ENCODE data around the gene CCL1. TPM values are rescaled to one million over a fixed set of nuclear protein-coding genes. Genes with fewer than 3 reads are reported as not detected.

Gene CCL1
- total RNA-seq, 1 donor from 2014 or later, result not detected

DNA sequence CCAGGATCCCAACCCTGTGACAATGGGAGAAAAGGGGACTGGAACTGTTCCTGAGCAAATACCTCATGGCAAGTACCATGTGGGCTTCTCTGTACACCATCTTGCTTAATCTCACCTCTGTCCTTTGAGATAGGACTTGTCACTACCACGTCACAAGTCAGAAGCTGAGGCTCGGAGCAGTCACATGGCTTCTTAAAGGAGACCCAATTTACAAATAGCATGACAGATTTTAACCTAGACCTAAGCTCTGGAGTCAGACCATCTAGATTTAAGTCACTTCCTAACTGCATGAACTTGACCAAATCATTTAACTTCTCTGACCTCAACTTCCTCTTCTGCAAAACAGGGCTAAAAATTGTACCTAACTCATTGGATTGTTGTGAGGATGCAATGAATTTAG, 36.0 kb upstream of the CCL1 start:
- peaks cover 31% of the 10 kb centered on the region for H3K27me3 Mint-ChIP-seq (ENCODE audit: low read depth)
- H3K27ac Mint-ChIP-seq (ENCODE audit: unreplicated experiment), result no peak overlapping the region
- DNase-seq (ENCODE audit: low spot score), result no peak
- H3K9me3 Mint-ChIP-seq (ENCODE audit: low read depth), result no peaks in the 10 kb centered on the region
- H3K4me1 Mint-ChIP-seq (ENCODE audit: low read depth), result no peaks in the 10 kb centered on the region
- H3K36me3 Mint-ChIP-seq (ENCODE audit: low read depth), result no peaks in the 10 kb centered on the region
- H3K4me3 Mint-ChIP-seq (ENCODE audit: unreplicated experiment), result no peak overlapping the region
- TF ChIP-seq, protein P1, sequence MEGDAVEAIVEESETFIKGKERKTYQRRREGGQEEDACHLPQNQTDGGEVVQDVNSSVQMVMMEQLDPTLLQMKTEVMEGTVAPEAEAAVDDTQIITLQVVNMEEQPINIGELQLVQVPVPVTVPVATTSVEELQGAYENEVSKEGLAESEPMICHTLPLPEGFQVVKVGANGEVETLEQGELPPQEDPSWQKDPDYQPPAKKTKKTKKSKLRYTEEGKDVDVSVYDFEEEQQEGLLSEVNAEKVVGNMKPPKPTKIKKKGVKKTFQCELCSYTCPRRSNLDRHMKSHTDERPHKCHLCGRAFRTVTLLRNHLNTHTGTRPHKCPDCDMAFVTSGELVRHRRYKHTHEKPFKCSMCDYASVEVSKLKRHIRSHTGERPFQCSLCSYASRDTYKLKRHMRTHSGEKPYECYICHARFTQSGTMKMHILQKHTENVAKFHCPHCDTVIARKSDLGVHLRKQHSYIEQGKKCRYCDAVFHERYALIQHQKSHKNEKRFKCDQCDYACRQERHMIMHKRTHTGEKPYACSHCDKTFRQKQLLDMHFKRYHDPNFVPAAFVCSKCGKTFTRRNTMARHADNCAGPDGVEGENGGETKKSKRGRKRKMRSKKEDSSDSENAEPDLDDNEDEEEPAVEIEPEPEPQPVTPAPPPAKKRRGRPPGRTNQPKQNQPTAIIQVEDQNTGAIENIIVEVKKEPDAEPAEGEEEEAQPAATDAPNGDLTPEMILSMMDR (IDR thresholded peaks at IDR 0.05), result no peak

DNA sequence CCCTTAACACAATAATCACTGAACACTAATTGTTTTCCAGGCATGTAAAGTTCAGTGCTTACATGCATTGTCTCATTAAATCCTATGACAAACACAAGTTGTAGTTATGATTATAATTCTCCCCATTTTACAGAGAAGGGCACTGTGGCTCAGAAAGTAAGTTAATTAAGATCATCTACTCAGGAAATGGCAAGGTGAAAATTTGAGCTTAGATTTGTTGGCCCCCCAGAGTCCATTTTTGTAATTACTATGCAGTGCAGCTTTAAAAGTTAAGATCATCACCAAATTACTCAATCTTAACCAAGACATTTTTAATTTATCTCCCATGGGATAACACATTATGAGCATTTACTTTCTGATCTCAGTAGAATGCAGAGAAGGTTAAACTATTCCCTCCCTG, 34.2 kb upstream of the CCL1 start:
- Mint-ChIP-seq H3K36me3 (ENCODE audit: low read depth) (no peaks in the 10 kb centered on the region), H3K9me3 (ENCODE audit: low read depth) (no peaks in the 10 kb centered on the region), H3K27me3 (ENCODE audit: low read depth) (peaks cover 32% of the 10 kb centered on the region), H3K27ac (ENCODE audit: unreplicated experiment) (no peak overlapping the region), H3K4me1 (ENCODE audit: low read depth) (no peaks in the 10 kb centered on the region), H3K4me3 (ENCODE audit: unreplicated experiment) (no peak overlapping the region)
- DNase-seq (ENCODE audit: low spot score), result no peak
- TF ChIP-seq, protein P1 (IDR thresholded peaks at IDR 0.05), result no peak

DNA sequence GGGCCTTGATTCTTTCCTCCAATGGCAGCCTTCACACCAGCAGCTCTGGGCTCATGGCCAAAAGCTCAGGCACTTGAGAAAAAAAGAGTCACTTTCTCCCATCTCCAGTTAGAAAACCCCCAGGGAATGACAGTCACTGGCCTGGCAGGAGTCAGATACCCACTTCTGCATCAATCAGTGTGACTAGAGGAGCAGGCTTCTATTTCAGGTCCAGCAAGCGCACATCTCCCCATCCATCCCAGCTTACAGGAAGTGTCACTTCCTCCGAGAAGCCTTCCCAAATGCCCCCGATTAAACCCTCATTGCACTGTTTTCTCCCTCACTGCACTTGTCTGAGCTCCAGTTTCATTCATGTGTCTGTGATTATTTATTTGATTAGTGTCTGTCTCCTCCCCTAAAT, 30.4 kb upstream of the CCL1 start:
- Mint-ChIP-seq H3K4me3 (ENCODE audit: unreplicated experiment) (no peak overlapping the region), H3K27ac (ENCODE audit: unreplicated experiment) (no peak overlapping the region), H3K4me1 (ENCODE audit: low read depth) (no peaks in the 10 kb centered on the region), H3K27me3 (ENCODE audit: low read depth) (peaks cover 24% of the 10 kb centered on the region), H3K36me3 (ENCODE audit: low read depth) (no peaks in the 10 kb centered on the region), H3K9me3 (ENCODE audit: low read depth) (no peaks in the 10 kb centered on the region)
- TF ChIP-seq, protein P1 (IDR thresholded peaks at IDR 0.05), result no peak
- DNase-seq (ENCODE audit: low spot score), result no peak

DNA sequence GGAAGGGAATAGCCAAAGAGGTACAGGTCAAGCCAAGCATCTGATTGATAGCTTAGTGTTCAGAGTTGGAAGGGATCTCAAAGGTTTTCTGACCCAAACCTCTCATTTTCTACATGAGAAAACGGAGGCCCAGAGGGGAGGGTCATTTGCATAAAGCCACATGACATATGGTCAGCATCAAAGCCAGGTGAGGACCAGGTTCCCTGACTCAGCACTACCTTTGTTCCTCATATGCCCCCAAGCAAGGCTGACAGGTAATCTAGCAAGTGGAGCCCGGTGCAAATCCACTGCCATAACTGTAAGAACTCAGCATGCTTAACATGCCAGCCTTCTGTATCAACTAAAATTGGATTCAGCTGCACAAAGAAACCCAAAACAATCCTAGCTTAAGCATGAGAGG, 28.2 kb upstream of the CCL1 start:
- Mint-ChIP-seq H3K27me3 (ENCODE audit: low read depth) (peaks cover 13% of the 10 kb centered on the region), H3K4me3 (ENCODE audit: unreplicated experiment) (no peak overlapping the region), H3K36me3 (ENCODE audit: low read depth) (no peaks in the 10 kb centered on the region), H3K9me3 (ENCODE audit: low read depth) (no peaks in the 10 kb centered on the region), H3K27ac (ENCODE audit: unreplicated experiment) (no peak overlapping the region), H3K4me1 (ENCODE audit: low read depth) (peaks cover 6% of the 10 kb centered on the region)
- no peak for DNase-seq (ENCODE audit: low spot score)
- TF ChIP-seq, protein P1 (IDR thresholded peaks at IDR 0.05), result no peak

DNA sequence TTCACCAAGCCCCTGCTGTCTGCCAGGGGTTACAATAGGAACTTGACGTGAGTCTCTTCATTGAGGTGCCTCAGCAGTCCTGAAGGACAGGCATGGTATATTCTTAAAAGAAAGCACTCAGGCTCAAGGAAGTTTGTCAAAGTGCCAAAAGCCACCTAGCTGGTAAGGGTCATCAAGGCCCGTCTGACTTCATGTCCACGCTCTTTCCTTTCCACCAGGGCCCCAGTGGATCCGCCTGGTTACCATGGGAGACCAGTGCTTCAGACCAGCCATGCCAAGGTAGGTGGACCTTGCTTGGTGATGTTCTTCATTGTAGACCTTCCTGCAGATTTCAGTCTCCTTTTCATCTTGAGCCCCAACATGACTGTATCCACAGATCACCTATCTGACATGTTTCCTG, 27.6 kb upstream of the CCL1 start:
- H3K27ac Mint-ChIP-seq (ENCODE audit: unreplicated experiment), result no peak overlapping the region
- no peak overlapping the region for H3K4me3 Mint-ChIP-seq (ENCODE audit: unreplicated experiment)
- no peaks in the 10 kb centered on the region for H3K9me3 Mint-ChIP-seq (ENCODE audit: low read depth)
- peaks cover 13% of the 10 kb centered on the region for H3K27me3 Mint-ChIP-seq (ENCODE audit: low read depth)
- H3K36me3 Mint-ChIP-seq (ENCODE audit: low read depth), result no peaks in the 10 kb centered on the region
- peaks cover 6% of the 10 kb centered on the region for H3K4me1 Mint-ChIP-seq (ENCODE audit: low read depth)
- TF ChIP-seq, protein P1 (IDR thresholded peaks at IDR 0.05), result no peak
- DNase-seq (ENCODE audit: low spot score), result no peak

All from chondrocyte (in vitro differentiated cells).